Measurements from ENCODE around the gene TMEM207. TPM values are rescaled to one million over a fixed set of nuclear protein-coding genes. Genes with fewer than 3 reads are reported as not detected.

TMEM207 gene
- total and polyA plus RNA-seq, 2 of the 4 experiments (the other 2 are of a cell fraction): not detected

DNA sequence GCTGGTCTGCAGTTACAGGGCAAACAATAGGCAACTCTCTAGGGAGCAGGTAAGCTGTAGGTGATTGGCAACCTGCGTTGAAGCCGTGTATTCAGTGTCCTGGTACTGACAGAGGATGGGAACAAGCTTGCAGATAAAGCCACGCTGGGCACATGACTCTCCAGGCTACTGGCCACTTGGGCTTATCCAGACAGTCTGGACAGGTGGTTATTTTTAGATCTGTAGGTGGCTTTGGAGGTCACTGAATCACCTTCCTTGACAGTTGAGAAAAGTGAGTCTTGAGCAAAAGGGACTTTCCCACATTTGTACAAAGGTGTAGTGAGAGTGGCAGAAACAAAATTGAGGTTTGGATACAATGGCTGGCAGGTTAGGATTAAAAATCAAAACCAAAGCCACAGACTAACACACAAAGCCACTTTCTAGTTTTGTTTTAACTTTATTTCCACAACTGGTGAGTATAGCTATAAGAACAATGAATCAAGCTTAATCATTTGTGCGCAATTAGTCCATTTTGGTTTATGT lies 41.9 kb upstream of the TMEM207 start:
- CTCF ChIA-PET: interaction anchor here (0.8 kb wide), 1 partner anchor 391 kb away, joined by 3 read pairs; no protein-coding TSS in a partner anchor

More for the DNA sequence above, 41.9 kb upstream of the TMEM207 start:
- Histone ChIP-seq H3K79me1 (ENCODE audit: low read depth in 1 of 2, low read length in 2 of 2) (no peaks in the 10 kb centered on the region), H3K9ac (ENCODE audit: low read depth, low read length) (no peak overlapping the region), H4K91ac (ENCODE audit: insufficient read depth, low read depth, low read length) (no peak overlapping the region), H4K5ac (ENCODE audit: low read depth, low read length) (no peak overlapping the region), H2AK9ac (replicated peaks; ENCODE audit: low read depth, low read length, poor library complexity) (no peak overlapping the region), H3K4me1 (ENCODE audit: control insufficient read depth, insufficient read depth, low read length) (no peaks in the 10 kb centered on the region), H3K4me2 (ENCODE audit: low read depth, low read length) (no peak overlapping the region), H3K9me1 (ENCODE audit: insufficient read depth, low read length) (no peaks in the 10 kb centered on the region), H3K36me3 (ENCODE audit: control insufficient read depth, insufficient read depth, low read length) (no peaks in the 10 kb centered on the region), H4K20me1 (ENCODE audit: insufficient read depth, low read length) (no peaks in the 10 kb centered on the region), H2BK5ac (ENCODE audit: low read depth, low read length, poor library complexity, severe bottlenecking) (no peak overlapping the region), H2AK5ac (ENCODE audit: low read depth, low read length) (no peak overlapping the region), H3K14ac (replicated peaks; ENCODE audit: low read depth, low read length) (no peak overlapping the region), H3K27ac (ENCODE audit: insufficient read depth, low read length) (no peak overlapping the region), H3K4me3 (ENCODE audit: insufficient read depth, low read depth, low read length) (no peak overlapping the region), H3K27me3 (ENCODE audit: control insufficient read depth, insufficient read depth, low read length) (peaks cover 2% of the 10 kb centered on the region; the same call in 1 of the 2 replicates), H4K8ac (ENCODE audit: low read depth in 2 of 2, low read length in 2 of 2) (no peak overlapping the region), H2BK15ac (ENCODE audit: low read depth, low read length) (no peak overlapping the region), H3K4ac (ENCODE audit: low read depth, low read length) (no peak overlapping the region), H3K23ac (ENCODE audit: low read depth, low read length) (no peak overlapping the region), H3K9me3 (ENCODE audit: control insufficient read depth, insufficient read depth, low read length) (no peaks in the 10 kb centered on the region), H3K18ac (ENCODE audit: low read depth, low read length) (no peak overlapping the region), H2AFZ (replicated peaks; ENCODE audit: low read length, poor library complexity) (no peak overlapping the region), H2BK20ac (ENCODE audit: low read depth, low read length) (no peak overlapping the region), H2BK120ac (ENCODE audit: low read depth, low read length) (no peak overlapping the region), H3K56ac (ENCODE audit: extremely low read depth, insufficient read depth, low read length) (no peak overlapping the region)
- intact Hi-C loops (cut with micrococcal nuclease): no loop called here
- 25% methylated on average over 2 of the region's 4 CpGs; no CpG with 5 or more reads in 1 of the 2 experiments for WGBS, 2 experiments (ENCODE audit: extremely low coverage in 2 of 2, insufficient read length in 1 of 2)
- DNase-seq (no peak), ATAC-seq (ENCODE audit: low read depth) (no peak)
- TF ChIP-seq SMC3 (IDR thresholded peaks at IDR 0.05; ENCODE audit: low read depth, low read length) (no peak), RAD21 (IDR thresholded peaks at IDR 0.05; ENCODE audit: low read length) (no peak), FOS (IDR thresholded peaks at IDR 0.05; ENCODE audit: low read depth, low read length) (no peak), MAZ (IDR thresholded peaks at IDR 0.05; ENCODE audit: borderline replicate concordance, low read depth, low read length) (no peak), BHLHE40 (IDR thresholded peaks at IDR 0.05; ENCODE audit: low read depth, low read length) (no peak), RCOR1 (IDR thresholded peaks at IDR 0.05; ENCODE audit: insufficient replicate concordance, low read length) (no peak), NFE2L2 (IDR thresholded peaks at IDR 0.05; ENCODE audit: low read depth, low read length) (no peak), CEBPB (IDR thresholded peaks at IDR 0.05; ENCODE audit: low read depth, low read length) (no peak), RFX5 (IDR thresholded peaks at IDR 0.05; ENCODE audit: low read depth, low read length) (no peak), MAFK (IDR thresholded peaks at IDR 0.05; ENCODE audit: low read depth, low read length) (no peak), POLR2A (IDR thresholded peaks at IDR 0.05; ENCODE audit: low read depth, low read length) (no peak), MXI1 (IDR thresholded peaks at IDR 0.05; ENCODE audit: borderline replicate concordance, low read depth, low read length) (no peak), CHD1 (IDR thresholded peaks at IDR 0.05; ENCODE audit: low read depth, low read length) (no peak)
- TF ChIP-seq, protein P1, sequence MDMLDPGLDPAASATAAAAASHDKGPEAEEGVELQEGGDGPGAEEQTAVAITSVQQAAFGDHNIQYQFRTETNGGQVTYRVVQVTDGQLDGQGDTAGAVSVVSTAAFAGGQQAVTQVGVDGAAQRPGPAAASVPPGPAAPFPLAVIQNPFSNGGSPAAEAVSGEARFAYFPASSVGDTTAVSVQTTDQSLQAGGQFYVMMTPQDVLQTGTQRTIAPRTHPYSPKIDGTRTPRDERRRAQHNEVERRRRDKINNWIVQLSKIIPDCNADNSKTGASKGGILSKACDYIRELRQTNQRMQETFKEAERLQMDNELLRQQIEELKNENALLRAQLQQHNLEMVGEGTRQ (IDR thresholded peaks at IDR 0.05; ENCODE audit: low read depth, low read length): no peak
- TF ChIP-seq, protein P2, sequence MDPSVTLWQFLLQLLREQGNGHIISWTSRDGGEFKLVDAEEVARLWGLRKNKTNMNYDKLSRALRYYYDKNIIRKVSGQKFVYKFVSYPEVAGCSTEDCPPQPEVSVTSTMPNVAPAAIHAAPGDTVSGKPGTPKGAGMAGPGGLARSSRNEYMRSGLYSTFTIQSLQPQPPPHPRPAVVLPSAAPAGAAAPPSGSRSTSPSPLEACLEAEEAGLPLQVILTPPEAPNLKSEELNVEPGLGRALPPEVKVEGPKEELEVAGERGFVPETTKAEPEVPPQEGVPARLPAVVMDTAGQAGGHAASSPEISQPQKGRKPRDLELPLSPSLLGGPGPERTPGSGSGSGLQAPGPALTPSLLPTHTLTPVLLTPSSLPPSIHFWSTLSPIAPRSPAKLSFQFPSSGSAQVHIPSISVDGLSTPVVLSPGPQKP (IDR thresholded peaks at IDR 0.05; ENCODE audit: borderline replicate concordance, low read depth, low read length): no peak
- TF ChIP-seq, protein P3, sequence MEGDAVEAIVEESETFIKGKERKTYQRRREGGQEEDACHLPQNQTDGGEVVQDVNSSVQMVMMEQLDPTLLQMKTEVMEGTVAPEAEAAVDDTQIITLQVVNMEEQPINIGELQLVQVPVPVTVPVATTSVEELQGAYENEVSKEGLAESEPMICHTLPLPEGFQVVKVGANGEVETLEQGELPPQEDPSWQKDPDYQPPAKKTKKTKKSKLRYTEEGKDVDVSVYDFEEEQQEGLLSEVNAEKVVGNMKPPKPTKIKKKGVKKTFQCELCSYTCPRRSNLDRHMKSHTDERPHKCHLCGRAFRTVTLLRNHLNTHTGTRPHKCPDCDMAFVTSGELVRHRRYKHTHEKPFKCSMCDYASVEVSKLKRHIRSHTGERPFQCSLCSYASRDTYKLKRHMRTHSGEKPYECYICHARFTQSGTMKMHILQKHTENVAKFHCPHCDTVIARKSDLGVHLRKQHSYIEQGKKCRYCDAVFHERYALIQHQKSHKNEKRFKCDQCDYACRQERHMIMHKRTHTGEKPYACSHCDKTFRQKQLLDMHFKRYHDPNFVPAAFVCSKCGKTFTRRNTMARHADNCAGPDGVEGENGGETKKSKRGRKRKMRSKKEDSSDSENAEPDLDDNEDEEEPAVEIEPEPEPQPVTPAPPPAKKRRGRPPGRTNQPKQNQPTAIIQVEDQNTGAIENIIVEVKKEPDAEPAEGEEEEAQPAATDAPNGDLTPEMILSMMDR (conservative IDR thresholded peaks at IDR 0.05; ENCODE audit: low read depth, low read length): no peak
- POLR2A ChIA-PET (ENCODE audit: unreplicated experiment): no interaction called here
- dilution Hi-C loops (cut with HindIII; ENCODE audit: low sequenced_read_pairs, unreplicated experiment): no loop called here
- BruUV-seq (replicated peaks): no TSS peak
- in situ Hi-C loops (cut with MboI; ENCODE audit: low sequenced_read_pairs): no loop called here
